HuH-7 (cell line): ENCODE measurements around the gene USH1G.
A peak's percentile ranks its signal among the peaks of the same experiment; 100 is the strongest.

ENCODE experiments used
- DNase-seq: peaks from one replicate; pipeline ENCODE4 v3.0.0; 2011; ENCODE audit warnings: low spot score

Gene USH1G

DNA sequence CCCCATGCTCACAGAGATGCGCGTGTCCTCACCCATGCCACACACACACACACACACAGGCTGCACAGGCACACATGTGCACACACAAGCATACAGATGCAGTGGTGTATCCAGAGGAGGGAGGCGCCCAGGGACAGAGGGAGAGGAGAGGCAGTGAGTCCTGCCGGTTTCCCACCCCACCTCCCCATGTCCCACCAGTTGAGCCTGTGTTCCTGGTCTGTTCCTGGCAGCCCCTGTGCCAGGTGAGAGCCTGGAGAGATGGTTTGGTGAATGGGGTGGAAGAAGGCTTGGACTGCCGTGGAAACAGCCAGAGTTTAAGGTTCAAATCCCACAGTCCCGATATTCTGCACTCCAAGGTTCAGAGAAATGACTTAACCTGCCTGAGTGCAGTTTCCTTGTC is 19.4 kb downstream of the USH1G start:
- no peak for DNase-seq

GRCh38 chr17:74903034-74903433 is 20.0 kb downstream of the USH1G start:
- no peak for DNase-seq

DNA sequence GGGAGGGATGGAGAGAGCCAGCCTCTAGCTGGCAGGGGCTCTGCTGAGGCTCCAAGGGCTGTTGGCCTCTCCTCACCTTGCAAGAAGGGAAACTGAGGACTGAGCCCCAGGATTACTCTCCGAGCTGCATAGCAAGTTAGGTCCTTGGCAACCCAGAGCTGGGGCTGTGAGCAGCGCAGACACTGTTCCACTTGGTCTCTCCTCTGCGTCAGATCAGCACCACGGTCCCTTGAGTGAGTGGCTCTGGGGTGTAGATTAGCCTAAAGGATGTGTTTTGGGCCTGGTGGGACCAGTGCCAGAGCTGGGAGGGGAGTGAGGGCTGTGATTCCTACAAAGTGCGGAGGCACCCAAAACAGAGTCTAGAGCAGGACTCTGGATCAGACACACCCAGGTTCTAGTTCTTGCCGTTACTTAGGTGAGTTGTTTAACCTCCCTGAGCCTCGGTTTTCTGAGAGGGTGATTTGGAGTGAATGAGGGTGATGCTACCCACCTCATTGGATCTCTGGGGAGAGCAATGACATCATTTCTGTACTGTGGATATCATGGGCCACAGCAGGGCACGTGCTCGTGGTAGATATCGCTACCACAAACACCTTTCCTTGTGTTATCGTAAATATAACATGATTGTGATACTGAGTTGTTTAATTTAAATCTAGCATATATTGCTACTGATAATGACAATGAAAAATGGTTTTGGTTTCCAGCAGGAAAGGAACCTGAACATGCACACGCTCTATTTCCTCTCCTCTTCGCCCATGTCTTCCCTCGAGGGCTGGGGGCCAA is 21.5 kb downstream of the USH1G start:
- no peak for DNase-seq

DNA sequence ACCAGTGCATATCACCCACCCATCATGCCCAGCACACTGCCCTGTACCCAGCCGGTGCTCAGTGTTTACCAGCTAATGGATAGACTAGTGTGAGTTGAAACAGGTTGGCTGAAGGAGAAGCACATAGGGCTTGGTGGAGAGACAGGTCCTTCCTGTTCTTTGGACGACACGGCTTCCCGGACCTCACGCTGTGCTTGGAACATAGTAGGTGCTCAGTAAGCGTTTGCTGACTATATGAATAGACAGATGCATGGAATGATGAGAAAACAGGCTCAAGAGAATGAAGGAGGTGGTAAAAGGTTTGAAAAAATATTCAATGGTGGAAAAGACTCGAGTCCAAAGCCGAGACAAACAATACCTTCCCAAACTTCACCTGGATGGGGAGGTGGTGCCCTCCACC is 22.8 kb downstream of the USH1G start:
- no peak for DNase-seq

DNA sequence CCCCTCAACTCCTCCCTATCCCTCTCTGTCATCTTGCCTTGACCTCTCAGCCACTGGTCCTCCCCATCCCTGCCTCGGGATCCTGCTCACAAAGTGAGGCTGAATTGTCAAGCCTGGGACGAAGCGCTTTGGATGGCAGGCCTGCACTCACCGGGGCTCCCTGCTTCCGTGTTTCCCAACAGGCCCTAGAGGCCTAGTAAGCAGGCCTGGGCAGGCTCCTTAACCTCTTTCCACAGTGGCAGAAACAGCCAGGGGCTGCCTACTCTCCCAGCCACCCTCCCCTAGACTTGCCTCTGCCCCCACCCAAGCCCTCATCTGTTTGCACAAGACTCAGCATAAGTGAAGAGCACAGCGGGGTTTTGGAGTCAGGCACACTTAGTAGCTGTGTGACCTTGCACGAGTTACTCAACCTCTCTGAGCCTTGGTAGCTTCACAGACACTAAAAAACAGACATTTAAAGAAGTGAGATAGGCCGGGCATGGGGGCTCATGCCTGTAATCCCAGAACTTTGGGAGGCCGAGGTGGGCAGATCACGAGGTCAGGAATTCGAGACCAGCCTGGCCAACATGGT is 24.6 kb downstream of the USH1G start:
- no peak for DNase-seq

DNA sequence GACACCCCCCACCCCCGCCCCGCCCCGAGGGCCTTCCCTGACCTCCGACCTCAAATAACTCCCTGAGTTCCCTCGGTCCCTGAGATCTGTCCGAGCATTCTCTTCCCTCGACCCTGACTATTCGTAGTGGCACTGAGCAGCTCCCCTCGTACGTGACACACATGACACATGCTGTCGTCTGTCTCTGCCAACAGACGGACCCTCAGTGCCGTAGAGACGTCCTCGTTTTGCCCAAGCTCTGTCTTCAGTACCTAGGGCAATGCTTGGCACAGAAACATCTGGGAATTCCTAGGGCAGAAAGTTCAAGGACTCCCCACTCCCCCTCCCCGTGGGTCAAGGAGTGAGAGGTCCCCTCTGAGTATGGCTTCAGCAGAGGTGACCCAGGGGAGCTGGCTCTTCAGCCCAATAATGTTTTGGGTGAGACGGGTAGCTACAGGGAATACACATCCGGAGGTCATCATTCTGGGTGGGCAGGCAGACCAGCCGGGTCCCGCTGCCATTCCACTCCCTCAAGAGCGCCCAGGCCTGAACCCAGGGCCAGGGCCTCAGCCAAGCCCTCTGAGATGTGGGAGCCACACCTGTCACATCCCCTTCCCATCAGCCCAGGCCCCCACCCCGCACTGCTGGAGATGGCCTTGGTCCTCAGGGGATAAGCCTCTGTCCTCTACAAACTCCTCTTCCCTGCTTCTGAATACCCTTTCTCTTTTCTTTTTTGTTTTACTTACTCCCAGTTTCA is 29.0 kb downstream of the USH1G start:
- no peak for DNase-seq

GRCh38 chr17:74892974-74893911 is 29.8 kb downstream of the USH1G start, which contains the start of gene FADS6:
FADS6 (minus strand) TSS chr17:74893633; CDS start chr17:74893595, 38 bp downstream.
- DNase-seq: peak; percentile 87

DNA sequence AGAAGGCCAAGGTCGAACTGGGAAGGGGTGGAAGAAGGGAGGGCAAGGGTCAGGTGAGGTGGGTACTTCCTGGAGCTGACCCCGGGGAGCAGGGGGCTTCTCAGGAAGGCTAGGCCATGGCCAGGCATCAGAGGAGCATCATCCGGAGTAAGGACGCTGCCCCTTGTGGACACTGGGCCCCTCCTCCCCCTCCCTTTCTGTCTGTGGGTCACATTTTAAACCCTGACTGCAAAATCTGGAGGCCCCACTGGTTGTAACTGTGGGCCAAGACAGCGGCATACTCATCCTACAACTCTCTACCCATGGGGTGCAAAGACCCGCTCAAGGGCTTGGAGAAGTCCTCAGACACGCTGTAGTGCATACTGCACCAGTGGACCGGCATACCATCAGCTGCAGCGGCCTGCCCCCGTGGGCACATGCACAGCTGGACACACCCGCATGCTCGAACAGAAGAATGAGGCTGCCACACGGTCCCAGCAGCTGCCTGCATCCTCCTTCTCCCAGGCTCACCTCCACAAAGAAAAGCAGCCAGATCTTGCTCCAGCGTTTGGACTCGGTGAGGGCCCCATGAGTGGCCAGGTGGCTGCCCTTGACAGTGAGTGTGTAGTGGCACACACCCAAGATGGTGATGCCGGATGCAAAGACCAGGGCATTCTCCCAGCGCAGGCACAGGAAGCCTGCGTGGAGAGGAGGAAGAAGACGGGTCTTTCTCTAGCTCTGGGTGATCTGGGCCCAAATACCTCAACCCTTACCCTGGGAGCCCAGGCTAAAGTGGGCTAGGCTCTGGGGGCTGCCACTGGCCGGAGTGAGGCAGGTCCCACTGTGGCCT is 30.8 kb downstream of the USH1G start:
- no peak for DNase-seq

GRCh38 chr17:74890554-74890953 is 32.5 kb downstream of the USH1G start:
- DNase-seq: no peak

DNA sequence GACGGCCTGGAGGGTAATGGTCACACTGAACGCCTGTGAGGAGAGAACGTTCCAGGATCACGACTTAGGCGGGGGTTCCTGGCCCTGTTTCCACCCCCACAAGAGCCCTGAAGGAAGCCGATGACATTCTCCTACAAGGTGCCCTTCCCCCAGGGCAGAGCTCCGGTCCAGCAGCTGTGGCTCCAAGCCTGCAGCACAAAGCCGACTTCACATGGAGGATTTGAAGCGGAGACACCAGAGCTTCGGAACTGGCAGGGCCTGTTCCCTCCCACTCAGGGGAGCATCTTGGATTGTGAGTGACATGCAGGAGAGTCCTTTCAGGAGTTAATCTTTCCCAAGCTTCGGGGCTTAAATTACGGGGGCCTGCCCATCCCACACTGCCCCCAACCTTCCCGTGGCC is 34.6 kb downstream of the USH1G start:
- no peak for DNase-seq

GRCh38 chr17:74883241-74883745 is 39.8 kb downstream of the USH1G start:
- DNase-seq: no peak

- no peak for DNase-seq
Observed at GRCh38 chr17:74882517-74883240, 40.4 kb downstream of the USH1G start.

GRCh38 chr17:74881073-74881472 is 42.0 kb downstream of the USH1G start:
- DNase-seq: no peak

- no peak for DNase-seq
Observed at GRCh38 chr17:74879308-74879707, 43.7 kb downstream of the USH1G start.

GRCh38 chr17:74878658-74879057 is 44.4 kb downstream of the USH1G start:
- no peak for DNase-seq

GRCh38 chr17:74877592-74878548 is 45.2 kb downstream of the USH1G start:
- no peak for DNase-seq

DNA sequence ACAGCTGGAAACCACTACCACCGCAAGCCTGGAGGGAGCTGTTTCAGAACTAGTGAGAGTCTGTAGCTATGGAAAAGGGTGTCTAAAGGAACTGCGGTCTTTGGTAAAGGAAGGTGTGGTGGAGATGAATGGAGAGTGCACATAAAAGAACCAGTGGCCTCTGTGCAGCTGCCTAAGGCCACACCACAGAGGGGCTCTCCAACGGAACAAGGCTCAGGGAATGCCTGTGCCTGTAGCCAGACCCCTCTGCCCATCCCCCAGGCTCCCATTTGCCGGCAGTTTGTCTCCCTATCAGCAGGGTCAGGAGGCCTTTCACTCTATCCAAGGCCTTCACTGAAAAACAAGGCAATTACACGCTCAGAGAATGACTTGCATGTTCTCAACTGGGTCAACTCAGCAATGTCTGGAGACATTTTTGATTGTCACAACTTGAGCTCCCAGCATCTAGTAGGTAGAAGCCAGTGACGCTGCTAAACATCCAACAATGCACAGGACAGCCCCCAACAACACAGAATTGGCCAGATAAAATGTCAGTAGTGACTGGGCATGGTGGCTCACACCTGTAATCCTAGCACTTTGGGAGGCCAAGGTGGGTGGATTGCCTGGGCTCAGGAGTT is 47.0 kb downstream of the USH1G start:
- DNase-seq: no peak

DNA sequence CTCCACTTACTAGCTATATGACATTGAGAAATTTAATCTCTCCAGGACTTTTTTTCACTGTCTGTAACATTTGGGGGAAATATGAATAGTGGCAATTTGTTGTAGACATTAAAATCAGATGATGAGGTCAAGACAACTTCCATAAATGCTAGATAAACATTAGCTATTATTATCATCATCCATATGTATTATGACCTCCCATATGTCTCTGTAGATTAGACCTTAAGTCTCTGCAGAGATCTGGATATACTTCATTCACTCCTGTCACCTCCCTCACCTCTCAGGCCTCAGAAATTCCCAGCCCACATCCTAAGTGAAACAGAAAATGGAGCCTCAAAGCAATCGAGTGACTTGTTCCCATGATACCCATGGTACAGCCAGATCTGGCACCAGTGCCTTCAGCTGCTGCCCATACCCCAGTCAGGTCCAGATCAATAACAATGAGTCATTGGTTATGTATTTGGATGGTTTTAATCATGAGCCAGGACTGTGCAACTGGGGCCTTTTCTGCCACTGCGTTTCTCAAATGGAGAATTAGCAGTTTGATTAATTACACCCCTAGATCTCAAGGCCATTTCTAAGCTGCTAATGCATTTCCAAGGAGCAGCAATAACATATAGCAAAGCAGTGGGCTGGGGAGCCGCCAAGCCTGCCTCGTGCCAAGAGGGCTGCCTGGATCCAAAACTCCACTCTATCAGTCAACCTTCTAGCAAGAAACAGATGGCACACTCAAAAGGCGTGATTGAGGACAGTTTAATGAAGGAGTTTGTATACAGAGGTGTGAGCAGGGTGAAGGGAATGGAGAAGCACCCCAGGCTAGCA is 47.7 kb downstream of the USH1G start:
- DNase-seq: no peak
